MM.1S (cell line): ENCODE data around the gene LOC128125822.

Experiments used
- EZH2phosphoT487 ChIP-seq: fragments of 300-600 bp; sonication (generic); IDR thresholded peaks from 2 replicates; pipeline ENCODE4 v1.6.1; 2018; ENCODE audit warnings: antibody characterized with exemption, low read length
- TF ChIP-seq, protein P1 (sequence below): fragments of 300-600 bp; sonication (generic); IDR thresholded peaks from 2 replicates; pipeline ENCODE4 v1.5.1; 2016; ENCODE audit warnings: antibody characterized with exemption, low read length, mixed read lengths

- TF ChIP-seq, protein P1, sequence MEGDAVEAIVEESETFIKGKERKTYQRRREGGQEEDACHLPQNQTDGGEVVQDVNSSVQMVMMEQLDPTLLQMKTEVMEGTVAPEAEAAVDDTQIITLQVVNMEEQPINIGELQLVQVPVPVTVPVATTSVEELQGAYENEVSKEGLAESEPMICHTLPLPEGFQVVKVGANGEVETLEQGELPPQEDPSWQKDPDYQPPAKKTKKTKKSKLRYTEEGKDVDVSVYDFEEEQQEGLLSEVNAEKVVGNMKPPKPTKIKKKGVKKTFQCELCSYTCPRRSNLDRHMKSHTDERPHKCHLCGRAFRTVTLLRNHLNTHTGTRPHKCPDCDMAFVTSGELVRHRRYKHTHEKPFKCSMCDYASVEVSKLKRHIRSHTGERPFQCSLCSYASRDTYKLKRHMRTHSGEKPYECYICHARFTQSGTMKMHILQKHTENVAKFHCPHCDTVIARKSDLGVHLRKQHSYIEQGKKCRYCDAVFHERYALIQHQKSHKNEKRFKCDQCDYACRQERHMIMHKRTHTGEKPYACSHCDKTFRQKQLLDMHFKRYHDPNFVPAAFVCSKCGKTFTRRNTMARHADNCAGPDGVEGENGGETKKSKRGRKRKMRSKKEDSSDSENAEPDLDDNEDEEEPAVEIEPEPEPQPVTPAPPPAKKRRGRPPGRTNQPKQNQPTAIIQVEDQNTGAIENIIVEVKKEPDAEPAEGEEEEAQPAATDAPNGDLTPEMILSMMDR = no peak
- TF ChIP-seq EZH2phosphoT487 = no peak
These were observed 38.3 kb upstream of the LOC128125822 start for GRCh38 chr6:63533952-63534351.
